ENCODE data around the gene STRIP1.
A peak's percentile ranks its signal among the peaks of the same experiment; 100 is the strongest.

STRIP1 gene

GRCh38 chr1:110060034-110060661 lies 25.7 kb downstream of the STRIP1 start:
- TF ChIP-seq ZFX (IDR thresholded peaks at IDR 0.05) = no peak
- TF ChIP-seq CTCF (conservative IDR thresholded peaks at IDR 0.05) = peak; percentile 96
- no peak overlapping the region for H3K27ac ChIP-seq

- H3K27ac ChIP-seq = no peak overlapping the region
- no peak for TF ChIP-seq ZFX (IDR thresholded peaks at IDR 0.05)
Observed at GRCh38 chr1:110060662-110061060, 26.2 kb downstream of the STRIP1 start.

- no peak for TF ChIP-seq CTCF (conservative IDR thresholded peaks at IDR 0.05)
- TF ChIP-seq ZFX (IDR thresholded peaks at IDR 0.05) = no peak
- no peak overlapping the region for H3K27ac ChIP-seq
Observed at GRCh38 chr1:110061341-110061740, 26.9 kb downstream of the STRIP1 start.

GRCh38 chr1:110062612-110063011 lies 28.2 kb downstream of the STRIP1 start:
- H3K27ac ChIP-seq = no peak overlapping the region
- TF ChIP-seq CTCF (conservative IDR thresholded peaks at IDR 0.05) (no peak), ZFX (IDR thresholded peaks at IDR 0.05) (no peak)

GRCh38 chr1:110063781-110064180 lies 29.4 kb downstream of the STRIP1 start:
- no peak overlapping the region for H3K27ac ChIP-seq
- TF ChIP-seq CTCF (conservative IDR thresholded peaks at IDR 0.05) (no peak), ZFX (IDR thresholded peaks at IDR 0.05) (no peak)

GRCh38 chr1:110064576-110065337 lies 30.3 kb downstream of the STRIP1 start:
- H3K27ac ChIP-seq = no peak overlapping the region
- no peak for TF ChIP-seq ZFX (IDR thresholded peaks at IDR 0.05)
- TF ChIP-seq CTCF (conservative IDR thresholded peaks at IDR 0.05) = no peak

- TF ChIP-seq CTCF (conservative IDR thresholded peaks at IDR 0.05) (no peak), ZFX (IDR thresholded peaks at IDR 0.05) (no peak)
- H3K27ac ChIP-seq = no peak overlapping the region
Observed at GRCh38 chr1:110065841-110066240, 31.4 kb downstream of the STRIP1 start.
